Choroid plexus epithelial cell (primary cell): ENCODE results near the gene LMAN2.
A peak's percentile ranks its signal among the peaks of the same experiment; 100 is the strongest.

Experiments
- DNase-seq: peaks from one replicate; pipeline ENCODE4 v3.0.0-alpha.2; 2010; ENCODE audit warnings: low read depth
- H3K4me3 ChIP-seq: 2 replicates; pipeline ENCODE4 v1.5.1; 2011; ENCODE audit warnings: low read depth, mild to moderate bottlenecking, control low read depth, low read length, moderate library complexity
- CTCF ChIP-seq: conservative IDR thresholded peaks from 2 replicates; pipeline ENCODE4 v1.5.1; 2011; ENCODE audit warnings: low read depth, mild to moderate bottlenecking, control low read depth, inconsistent platforms, low read length, moderate library complexity

The LMAN2 gene

GRCh38 chr5:177303121-177303924, 48.1 kb downstream of the LMAN2 start, which contains the start of the genes PRELID1 and RAB24:
PRELID1 (plus strand) TSS chr5:177303799; CDS start chr5:177303986, 187 bp downstream.
RAB24 (minus strand) TSS chr5:177303719; CDS start chr5:177303288, 431 bp downstream.
- no peak for TF ChIP-seq CTCF
- peak within 1 kb of the TSS; percentile 95 for H3K4me3 ChIP-seq
- DNase-seq, result peak; percentile 79

- peak overlapping the region; percentile 95 for H3K4me3 ChIP-seq
- TF ChIP-seq CTCF, result peak; percentile 28
- no peak for DNase-seq
Observed at GRCh38 chr5:177302354-177303110, 48.9 kb downstream of the LMAN2 start.

GRCh38 chr5:177301503-177302165, 49.8 kb downstream of the LMAN2 start:
- no peak for DNase-seq
- H3K4me3 ChIP-seq, result no peak overlapping the region
- no peak for TF ChIP-seq CTCF

GRCh38 chr5:177300951-177301350, 50.5 kb downstream of the LMAN2 start:
- no peak overlapping the region for H3K4me3 ChIP-seq
- DNase-seq, result no peak
- TF ChIP-seq CTCF, result no peak

GRCh38 chr5:177300236-177300880, 51.1 kb downstream of the LMAN2 start:
- DNase-seq, result peak; percentile 88
- TF ChIP-seq CTCF, result peak; percentile 49
- no peak overlapping the region for H3K4me3 ChIP-seq

GRCh38 chr5:177299697-177300096, 51.8 kb downstream of the LMAN2 start:
- no peak for TF ChIP-seq CTCF
- no peak for DNase-seq
- no peak overlapping the region for H3K4me3 ChIP-seq
